GM13976 (cell line): ENCODE measurements around the gene STK32A.

Experiments
- DNase-seq: peaks from one replicate; pipeline ENCODE4 v3.0.0; 2012; ENCODE audit warnings: low spot score
- CTCF ChIP-seq: IDR thresholded peaks from 2 replicates; pipeline ENCODE4 v1.5.1; 2012; ENCODE audit warnings: borderline replicate concordance, mild to moderate bottlenecking; ENCODE audit not compliant: insufficient read depth; ENCODE audit errors: extremely low read depth, missing control alignments, control extremely low read depth
- in situ Hi-C: fragments of 300-500 bp; cut with MboI; formaldehyde crosslinking; loops from one replicate; pipeline ENCODE4 v1.12.0; 2022; ENCODE audit warnings: low sequenced_read_pairs, mixed read lengths, inconsistent platforms; ENCODE audit not compliant: unreplicated experiment

STK32A gene

DNA sequence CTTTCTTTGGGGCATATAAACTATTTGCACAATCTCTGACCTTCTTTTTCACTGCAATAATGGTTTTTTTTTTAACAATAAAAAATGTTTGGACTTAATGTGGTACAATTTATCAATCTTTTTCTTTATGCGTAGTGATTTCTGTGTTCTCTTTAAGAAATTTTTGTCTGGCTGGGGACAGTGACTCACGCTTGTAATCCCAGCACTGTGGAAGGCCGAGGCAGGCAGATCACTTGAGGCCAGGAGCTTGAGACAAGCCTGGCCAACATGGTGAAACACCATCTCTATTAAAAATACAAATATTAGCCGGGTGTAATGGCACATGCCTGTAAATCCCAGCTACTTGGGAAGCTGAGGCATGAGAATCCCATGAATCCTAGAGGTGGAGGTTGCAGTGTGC is 72.3 kb downstream of the STK32A start:
- no peak for TF ChIP-seq CTCF
- no peak for DNase-seq
- in situ Hi-C loops = no loop called here

DNA sequence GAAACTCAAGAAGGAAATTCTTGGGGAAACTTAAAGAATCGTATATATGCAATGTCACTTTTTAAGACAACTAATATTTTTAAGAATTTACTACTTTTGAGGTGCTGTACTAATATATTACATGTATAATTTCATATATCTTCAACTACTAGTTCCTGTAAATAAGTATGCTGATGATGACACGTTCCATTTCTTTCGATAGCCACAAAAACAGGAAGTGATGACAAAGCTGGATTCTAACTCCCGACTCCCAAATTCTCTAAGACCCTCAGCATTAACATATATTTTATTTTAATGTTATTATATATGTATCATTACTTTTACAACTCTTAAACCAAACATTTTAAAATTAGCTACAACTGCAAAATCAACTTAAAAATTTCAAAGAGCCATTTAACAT is 74.8 kb downstream of the STK32A start:
- in situ Hi-C loops = no loop called here
- DNase-seq = no peak
- TF ChIP-seq CTCF = no peak

DNA sequence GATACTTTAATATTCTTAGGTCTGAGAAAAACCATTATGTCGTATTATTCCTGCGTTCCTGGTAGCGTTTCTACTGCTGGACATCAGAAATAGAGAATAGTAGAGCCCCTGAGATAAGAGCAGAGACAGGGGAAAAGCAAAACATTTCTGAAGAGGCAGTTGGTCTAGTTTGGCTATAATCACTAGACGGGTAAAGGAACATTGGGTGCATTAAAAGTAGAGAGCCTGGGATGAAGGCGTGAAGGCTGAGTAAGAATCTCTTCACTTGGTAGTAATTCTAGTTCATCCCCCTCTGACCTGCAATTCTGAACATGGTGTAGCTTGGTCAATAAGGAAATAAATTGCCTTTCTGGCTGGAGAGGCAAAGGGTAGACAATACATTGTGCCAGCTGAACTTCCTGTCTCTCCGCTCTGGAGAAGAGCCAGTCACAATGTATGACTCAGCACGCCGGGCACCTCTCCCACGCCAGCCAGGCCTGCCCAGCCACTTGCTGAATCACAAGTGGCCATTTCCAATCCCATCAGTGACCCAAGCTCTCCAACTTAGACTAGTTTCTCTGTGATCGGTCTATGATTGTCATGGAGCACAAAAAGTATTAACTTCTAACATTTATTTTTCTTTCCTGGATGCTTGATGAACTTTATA is 75.4 kb downstream of the STK32A start:
- in situ Hi-C loops = no loop called here
- DNase-seq = no peak
- TF ChIP-seq CTCF = no peak

DNA sequence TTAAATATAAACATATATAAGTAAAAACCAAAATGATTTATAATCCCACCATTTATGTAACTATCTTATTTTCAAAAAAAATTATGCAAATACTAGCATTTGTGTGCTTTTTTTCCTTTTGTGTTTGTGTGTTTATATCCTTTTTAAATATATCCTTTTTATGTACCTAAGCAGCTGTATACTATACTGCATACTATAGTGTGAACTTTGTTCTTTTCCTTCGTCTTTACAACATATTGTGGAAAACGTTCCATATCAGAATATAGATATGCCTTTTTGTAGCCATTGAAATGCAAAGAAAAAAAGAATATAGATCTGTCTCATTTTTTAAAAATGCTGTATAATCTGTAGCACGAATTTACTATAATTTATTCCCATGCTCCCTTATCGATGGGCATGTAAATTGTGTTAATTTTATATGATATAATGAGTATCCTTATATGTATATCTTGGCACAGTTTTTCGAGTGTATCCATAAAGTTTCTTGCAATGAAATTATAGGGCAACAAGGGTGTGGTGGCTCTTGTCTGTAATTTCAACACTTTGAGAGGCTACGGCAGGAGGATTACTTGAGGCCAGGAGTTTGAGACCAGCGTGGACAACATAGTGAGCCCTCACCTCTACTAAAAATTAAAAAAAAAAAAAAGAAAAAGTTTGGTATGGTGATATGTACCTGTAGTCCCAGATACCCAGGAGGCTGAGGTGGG is 83.3 kb downstream of the STK32A start:
- in situ Hi-C loops = no loop called here
- no peak for DNase-seq
- no peak for TF ChIP-seq CTCF

GRCh38 chr5:147321569-147321968 is 86.7 kb downstream of the STK32A start:
- in situ Hi-C loops = no loop called here
- no peak for TF ChIP-seq CTCF
- no peak for DNase-seq

DNA sequence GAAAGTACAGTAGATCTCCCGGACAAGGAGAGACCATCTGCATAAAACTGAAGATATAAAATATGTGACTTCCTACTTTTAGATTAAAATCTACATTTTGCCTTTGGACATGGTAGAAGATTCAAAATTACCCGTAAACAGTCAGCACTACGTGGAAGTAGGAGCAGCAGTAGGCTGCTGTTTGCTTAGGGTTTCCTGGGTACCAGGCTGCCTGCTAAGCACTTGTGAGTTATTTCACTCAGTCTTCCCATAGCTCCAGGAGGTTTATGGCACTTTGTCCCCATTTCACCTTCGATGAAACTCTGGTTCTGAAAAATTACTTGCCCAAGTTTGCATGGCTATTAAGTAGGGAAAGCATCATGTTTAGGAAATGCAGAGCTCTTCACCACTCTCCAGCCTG is 92.6 kb downstream of the STK32A start:
- in situ Hi-C loops = no loop called here
- DNase-seq = no peak
- TF ChIP-seq CTCF = no peak

GRCh38 chr5:147327905-147328304 is 93.1 kb downstream of the STK32A start:
- in situ Hi-C loops = no loop called here
- no peak for DNase-seq
- TF ChIP-seq CTCF = no peak
